ENCODE data around the gene PRPF18.
A peak's percentile ranks its signal among the peaks of the same experiment; 100 is the strongest.
"Not testable (repeated sequence)": the region's sequence is repeated elsewhere in the genome, so short reads cannot be mapped to it uniquely, and the experiment has no call there.

Gene PRPF18

GRCh38 chr10:13586676-13587355 is at the start of gene PRPF18:
PRPF18 (plus strand) TSS chr10:13586965; CDS start chr10:13587087, 122 bp downstream.
- no peaks in the 10 kb centered on the region for H3K36me3 ChIP-seq (ENCODE audit: control insufficient read depth, insufficient read depth, low read length)
- H3K4me1 ChIP-seq (ENCODE audit: control insufficient read depth, insufficient read depth, low read length): no peaks in the 10 kb centered on the region
- no peaks in the 10 kb centered on the region for H3K27me3 ChIP-seq (ENCODE audit: control insufficient read depth, insufficient read depth, low read length)
- no peak within 1 kb of the TSS for H3K27ac ChIP-seq (ENCODE audit: low read depth, low read length)
- H3K4me3 ChIP-seq (ENCODE audit: low read depth, low read length): peak within 1 kb of the TSS; percentile 99
- peak within 1 kb of the TSS; percentile 70 for H3K9ac ChIP-seq (ENCODE audit: low read length)
- no peaks in the 10 kb centered on the region for H3K9me3 ChIP-seq (ENCODE audit: control insufficient read depth, insufficient read depth, low read depth, low read length)

- H3K27ac ChIP-seq (ENCODE audit: low read depth, low read length); H3K4me3 ChIP-seq (ENCODE audit: low read depth, low read length); H3K36me3 ChIP-seq (ENCODE audit: control insufficient read depth, insufficient read depth, low read length); H3K4me1 ChIP-seq (ENCODE audit: control insufficient read depth, insufficient read depth, low read length); H3K9ac ChIP-seq (ENCODE audit: low read length); H3K27me3 ChIP-seq (ENCODE audit: control insufficient read depth, insufficient read depth, low read length); H3K9me3 ChIP-seq (ENCODE audit: control insufficient read depth, insufficient read depth, low read depth, low read length): not testable (repeated sequence)
Measured at GRCh38 chr10:13537985-13538384, 48.8 kb upstream of the PRPF18 start.

GRCh38 chr10:13542533-13542932 is 44.2 kb upstream of the PRPF18 start:
- H3K27me3 ChIP-seq (ENCODE audit: control insufficient read depth, insufficient read depth, low read length): no peaks in the 10 kb centered on the region
- no peaks in the 10 kb centered on the region for H3K4me1 ChIP-seq (ENCODE audit: control insufficient read depth, insufficient read depth, low read length)
- no peak overlapping the region for H3K4me3 ChIP-seq (ENCODE audit: low read depth, low read length)
- H3K27ac ChIP-seq (ENCODE audit: low read depth, low read length): no peak overlapping the region
- no peak overlapping the region for H3K9ac ChIP-seq (ENCODE audit: low read length)
- H3K36me3 ChIP-seq (ENCODE audit: control insufficient read depth, insufficient read depth, low read length): no peaks in the 10 kb centered on the region
- H3K9me3 ChIP-seq (ENCODE audit: control insufficient read depth, insufficient read depth, low read depth, low read length): no peaks in the 10 kb centered on the region

GRCh38 chr10:13550802-13551201 is 36.0 kb upstream of the PRPF18 start:
- no peaks in the 10 kb centered on the region for H3K36me3 ChIP-seq (ENCODE audit: control insufficient read depth, insufficient read depth, low read length)
- peaks cover 6% of the 10 kb centered on the region; the same call in 1 of the 2 replicates for H3K9me3 ChIP-seq (ENCODE audit: control insufficient read depth, insufficient read depth, low read depth, low read length)
- H3K27ac ChIP-seq (ENCODE audit: low read depth, low read length): no peak overlapping the region
- H3K4me3 ChIP-seq (ENCODE audit: low read depth, low read length): no peak overlapping the region
- H3K4me1 ChIP-seq (ENCODE audit: control insufficient read depth, insufficient read depth, low read length): no peaks in the 10 kb centered on the region
- no peaks in the 10 kb centered on the region for H3K27me3 ChIP-seq (ENCODE audit: control insufficient read depth, insufficient read depth, low read length)
- no peak overlapping the region for H3K9ac ChIP-seq (ENCODE audit: low read length)

GRCh38 chr10:13555884-13556510 is 30.8 kb upstream of the PRPF18 start:
- Histone ChIP-seq H3K4me3 (ENCODE audit: low read depth, low read length) (no peak overlapping the region), H3K27me3 (ENCODE audit: control insufficient read depth, insufficient read depth, low read length) (no peaks in the 10 kb centered on the region), H3K9ac (ENCODE audit: low read length) (no peak overlapping the region), H3K4me1 (ENCODE audit: control insufficient read depth, insufficient read depth, low read length) (no peaks in the 10 kb centered on the region), H3K27ac (ENCODE audit: low read depth, low read length) (no peak overlapping the region), H3K9me3 (ENCODE audit: control insufficient read depth, insufficient read depth, low read depth, low read length) (no peaks in the 10 kb centered on the region), H3K36me3 (ENCODE audit: control insufficient read depth, insufficient read depth, low read length) (no peaks in the 10 kb centered on the region)

- Histone ChIP-seq H3K9me3 (ENCODE audit: control insufficient read depth, insufficient read depth, low read depth, low read length) (peaks cover 16% of the 10 kb centered on the region), H3K4me1 (ENCODE audit: control insufficient read depth, insufficient read depth, low read length) (no peaks in the 10 kb centered on the region), H3K36me3 (ENCODE audit: control insufficient read depth, insufficient read depth, low read length) (no peaks in the 10 kb centered on the region), H3K27ac (ENCODE audit: low read depth, low read length) (no peak overlapping the region), H3K9ac (ENCODE audit: low read length) (no peak overlapping the region), H3K4me3 (ENCODE audit: low read depth, low read length) (no peak overlapping the region), H3K27me3 (ENCODE audit: control insufficient read depth, insufficient read depth, low read length) (no peaks in the 10 kb centered on the region)
Measured at GRCh38 chr10:13559124-13559700, 27.6 kb upstream of the PRPF18 start.

GRCh38 chr10:13560597-13560996 is 26.2 kb upstream of the PRPF18 start:
- Histone ChIP-seq H3K9ac (ENCODE audit: low read length) (no peak overlapping the region), H3K27me3 (ENCODE audit: control insufficient read depth, insufficient read depth, low read length) (no peaks in the 10 kb centered on the region), H3K36me3 (ENCODE audit: control insufficient read depth, insufficient read depth, low read length) (no peaks in the 10 kb centered on the region), H3K9me3 (ENCODE audit: control insufficient read depth, insufficient read depth, low read depth, low read length) (peaks cover 22% of the 10 kb centered on the region), H3K27ac (ENCODE audit: low read depth, low read length) (no peak overlapping the region), H3K4me1 (ENCODE audit: control insufficient read depth, insufficient read depth, low read length) (no peaks in the 10 kb centered on the region), H3K4me3 (ENCODE audit: low read depth, low read length) (no peak overlapping the region)

GRCh38 chr10:13563481-13564445 is 23.0 kb upstream of the PRPF18 start:
- Histone ChIP-seq H3K27ac (ENCODE audit: low read depth, low read length) (no peak overlapping the region), H3K36me3 (ENCODE audit: control insufficient read depth, insufficient read depth, low read length) (no peaks in the 10 kb centered on the region), H3K9me3 (ENCODE audit: control insufficient read depth, insufficient read depth, low read depth, low read length) (peaks cover 22% of the 10 kb centered on the region), H3K9ac (ENCODE audit: low read length) (no peak overlapping the region), H3K27me3 (ENCODE audit: control insufficient read depth, insufficient read depth, low read length) (no peaks in the 10 kb centered on the region), H3K4me1 (ENCODE audit: control insufficient read depth, insufficient read depth, low read length) (no peaks in the 10 kb centered on the region), H3K4me3 (ENCODE audit: low read depth, low read length) (no peak overlapping the region)

GRCh38 chr10:13564576-13564975 is 22.2 kb upstream of the PRPF18 start:
- no peaks in the 10 kb centered on the region for H3K36me3 ChIP-seq (ENCODE audit: control insufficient read depth, insufficient read depth, low read length)
- no peaks in the 10 kb centered on the region for H3K27me3 ChIP-seq (ENCODE audit: control insufficient read depth, insufficient read depth, low read length)
- H3K4me3 ChIP-seq (ENCODE audit: low read depth, low read length): no peak overlapping the region
- peaks cover 22% of the 10 kb centered on the region for H3K9me3 ChIP-seq (ENCODE audit: control insufficient read depth, insufficient read depth, low read depth, low read length)
- no peak overlapping the region for H3K27ac ChIP-seq (ENCODE audit: low read depth, low read length)
- H3K4me1 ChIP-seq (ENCODE audit: control insufficient read depth, insufficient read depth, low read length): no peaks in the 10 kb centered on the region
- no peak overlapping the region for H3K9ac ChIP-seq (ENCODE audit: low read length)

GRCh38 chr10:13567030-13567429 is 19.7 kb upstream of the PRPF18 start:
- Histone ChIP-seq H3K4me3 (ENCODE audit: low read depth, low read length) (no peak overlapping the region), H3K27ac (ENCODE audit: low read depth, low read length) (no peak overlapping the region), H3K4me1 (ENCODE audit: control insufficient read depth, insufficient read depth, low read length) (no peaks in the 10 kb centered on the region), H3K9me3 (ENCODE audit: control insufficient read depth, insufficient read depth, low read depth, low read length) (peaks cover 22% of the 10 kb centered on the region), H3K9ac (ENCODE audit: low read length) (no peak overlapping the region), H3K36me3 (ENCODE audit: control insufficient read depth, insufficient read depth, low read length) (no peaks in the 10 kb centered on the region), H3K27me3 (ENCODE audit: control insufficient read depth, insufficient read depth, low read length) (no peaks in the 10 kb centered on the region)
